ENCODE results near the gene EIF3A.

DNA sequence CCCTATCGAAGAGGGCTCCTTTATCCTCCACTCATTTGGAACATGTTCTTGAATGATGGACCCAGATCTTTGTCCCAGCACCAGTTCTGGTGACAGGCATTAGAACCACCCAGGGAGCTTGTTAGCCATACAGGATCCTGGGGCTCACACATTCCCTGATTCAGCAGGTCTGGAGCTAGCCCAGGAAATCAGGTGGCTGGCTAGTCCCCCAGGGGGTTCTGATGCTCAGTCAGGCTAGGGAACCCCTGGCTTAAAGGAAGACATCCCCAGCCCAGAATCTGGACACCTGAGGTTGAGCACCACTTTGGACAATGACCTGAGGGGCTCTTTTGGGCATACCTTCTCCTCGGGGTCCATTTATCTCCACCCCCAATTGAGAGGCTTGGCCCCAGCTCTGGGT lies 88.1 kb downstream of the EIF3A start:
- TF ChIP-seq, protein P1, sequence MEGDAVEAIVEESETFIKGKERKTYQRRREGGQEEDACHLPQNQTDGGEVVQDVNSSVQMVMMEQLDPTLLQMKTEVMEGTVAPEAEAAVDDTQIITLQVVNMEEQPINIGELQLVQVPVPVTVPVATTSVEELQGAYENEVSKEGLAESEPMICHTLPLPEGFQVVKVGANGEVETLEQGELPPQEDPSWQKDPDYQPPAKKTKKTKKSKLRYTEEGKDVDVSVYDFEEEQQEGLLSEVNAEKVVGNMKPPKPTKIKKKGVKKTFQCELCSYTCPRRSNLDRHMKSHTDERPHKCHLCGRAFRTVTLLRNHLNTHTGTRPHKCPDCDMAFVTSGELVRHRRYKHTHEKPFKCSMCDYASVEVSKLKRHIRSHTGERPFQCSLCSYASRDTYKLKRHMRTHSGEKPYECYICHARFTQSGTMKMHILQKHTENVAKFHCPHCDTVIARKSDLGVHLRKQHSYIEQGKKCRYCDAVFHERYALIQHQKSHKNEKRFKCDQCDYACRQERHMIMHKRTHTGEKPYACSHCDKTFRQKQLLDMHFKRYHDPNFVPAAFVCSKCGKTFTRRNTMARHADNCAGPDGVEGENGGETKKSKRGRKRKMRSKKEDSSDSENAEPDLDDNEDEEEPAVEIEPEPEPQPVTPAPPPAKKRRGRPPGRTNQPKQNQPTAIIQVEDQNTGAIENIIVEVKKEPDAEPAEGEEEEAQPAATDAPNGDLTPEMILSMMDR (IDR thresholded peaks at IDR 0.05), result no peak
- no peak for TF ChIP-seq EP300 (IDR thresholded peaks at IDR 0.05)

All from tibial nerve (tissue), 4 donors.